ENCODE data around the gene WSB2.

Gene WSB2

GRCh38 chr12:117986705-117987469 is 74.1 kb downstream of the WSB2 start:
- TF ChIP-seq CTCF (IDR thresholded peaks at IDR 0.05; ENCODE audit: borderline replicate concordance, insufficient read depth, low read depth, low read length): no peak
- H3K4me3 ChIP-seq (ENCODE audit: low read depth, low read length): no peak overlapping the region

GRCh38 chr12:117985182-117985581 is 75.8 kb downstream of the WSB2 start:
- no peak for TF ChIP-seq CTCF (IDR thresholded peaks at IDR 0.05; ENCODE audit: borderline replicate concordance, insufficient read depth, low read depth, low read length)
- H3K4me3 ChIP-seq (ENCODE audit: low read depth, low read length): no peak overlapping the region

Measured in GM12875 (cell line).